HepG2 (cell line): ENCODE data around the gene CARHSP1. TPM values are rescaled to one million over a fixed set of nuclear protein-coding genes. Genes with fewer than 3 reads are reported as not detected.
A peak's percentile ranks its signal among the peaks of the same experiment; 100 is the strongest.

Experiments
- ATAC-seq: fragments of 200-7000 bp; cut with Tn5 transposase; 3 replicates; pipeline ENCODE4 v1.9.1; 2020; ENCODE audit warnings: mild to moderate bottlenecking, moderate library complexity
- Bru-seq: library from RNA; stranded (reverse); fragments of 400-500 nt; gene quantifications from one replicate; lab custom pipeline; 2021; lab: Mats Ljungman, UMichigan
- BruChase-seq, 2 experiments: library from RNA; stranded (reverse); fragments of 400-500 nt; gene quantifications; one replicate each; lab custom pipeline; 2021; lab: Mats Ljungman, UMichigan
- BruUV-seq: library from RNA; stranded (reverse); fragments of 400-500 nt; replicated peaks from 2 replicates; lab custom pipeline; 2021; lab: Mats Ljungman, UMichigan
- CTCF ChIA-PET: fragments of 300-600 bp; formaldehyde crosslinking; extraction: SDS; loops from one replicate; lab custom pipeline; 2021; ENCODE audit warnings: low total read pairs, inconsistent platforms, low intra/inter-chr PET ratio; lab: Yijun Ruan, JAX
- POLR2A ChIA-PET: fragments of 350-600 bp; sonication (Branson Sonifier 250); formaldehyde crosslinking; loops from one replicate; lab custom pipeline; 2020; ENCODE audit warnings: antibody characterized with exemption, inconsistent platforms; lab: Yijun Ruan, JAX
- DNase-seq: peaks from one replicate; pipeline ENCODE4 v3.0.0-alpha.2; 2015; ENCODE audit warnings: low spot score
- FAIRE-seq: peaks from 3 replicates; lab custom pipeline; 2011; peaks lifted over from hg19 to GRCh38; lab: Jason Lieb, UNC
- H2AFZ ChIP-seq: one replicate; pipeline ENCODE4 v1.6.1; 2011; ENCODE audit warnings: low read length, inconsistent platforms
- H3K27ac ChIP-seq: fragments of 300-600 bp; 3 replicates; pipeline ENCODE4 v1.8.0; 2011; ENCODE audit warnings: mixed run types, mild to moderate bottlenecking, mixed read lengths, low read length, inconsistent platforms; ENCODE audit not compliant: insufficient read depth; ENCODE audit errors: extremely low read length
- H3K27me3 ChIP-seq, 2 experiments: fragments of 200-600 bp in 1 of 2; 2 replicates in 1 of 2; 3 replicates in 1 of 2; pipeline versions ENCODE4 v1.6.0 to v1.8.0; 2011; ENCODE audit warnings: low read length in 2 of 2, mild to moderate bottlenecking in 2 of 2, moderate library complexity in 2 of 2, inconsistent platforms in 1 of 2; ENCODE audit not compliant: insufficient read depth in 2 of 2, control insufficient read depth in 1 of 2
- H3K36me3 ChIP-seq, 2 experiments: fragments of 200-600 bp in 1 of 2; replicated peaks in 1 of 2; 2 replicates in 1 of 2; 3 replicates in 1 of 2; pipeline versions ENCODE4 v1.5.1 to v1.8.0; 2011; ENCODE audit warnings: low read length in 2 of 2, inconsistent platforms in 1 of 2; ENCODE audit not compliant: insufficient read depth in 2 of 2, control insufficient read depth in 1 of 2
- H3K4me1 ChIP-seq: 2 replicates; pipeline ENCODE4 v1.5.1; 2012; ENCODE audit warnings: low read length, inconsistent platforms; ENCODE audit not compliant: insufficient read depth
- H3K4me2 ChIP-seq: 2 replicates; pipeline ENCODE4 v1.6.0; 2011; ENCODE audit warnings: low read depth, low read length, inconsistent platforms
- H3K4me3 ChIP-seq, 3 experiments: fragments of 200-600 bp in 1 of 3; sonication (generic), shearing (Covaris generic) in 1 of 3; replicated peaks in 1 of 3; 2 replicates each; pipeline ENCODE4 v1.5.1; 2011 to 2016; ENCODE audit warnings: low read length in 3 of 3, inconsistent platforms in 2 of 3, low read depth in 2 of 3, mild to moderate bottlenecking in 2 of 3, control low read depth in 1 of 3, mixed read lengths in 1 of 3; ENCODE audit not compliant: insufficient read depth in 1 of 3
- H3K79me2 ChIP-seq: one replicate; pipeline ENCODE4 v1.6.1; 2011; ENCODE audit warnings: low read length, inconsistent platforms; ENCODE audit not compliant: insufficient read depth
- H3K9ac ChIP-seq: 2 replicates; pipeline ENCODE4 v1.6.0; 2011; ENCODE audit warnings: mild to moderate bottlenecking, low read depth, low read length, inconsistent platforms; ENCODE audit not compliant: insufficient read depth
- H3K9me3 ChIP-seq: 2 replicates; pipeline ENCODE4 v1.5.1; 2012; ENCODE audit warnings: mild to moderate bottlenecking, low read length
- H4K20me1 ChIP-seq: 2 replicates; pipeline ENCODE4 v1.6.0; 2011; ENCODE audit warnings: inconsistent platforms, mild to moderate bottlenecking, low read length, moderate library complexity; ENCODE audit not compliant: insufficient read depth
- DNMT1 ChIP-seq: sonication (generic); formaldehyde crosslinking; IDR thresholded peaks from 2 replicates; pipeline ENCODE4 v1.5.1; 2020; ENCODE audit warnings: mild to moderate bottlenecking, missing genetic modification reagents
- KDM5B ChIP-seq: sonication (generic); formaldehyde crosslinking; IDR thresholded peaks from 2 replicates; pipeline ENCODE4 v1.4.0; 2020; ENCODE audit warnings: missing genetic modification reagents, mild to moderate bottlenecking, borderline replicate concordance
- MAFG ChIP-seq: sonication (generic); formaldehyde crosslinking; IDR thresholded peaks from 2 replicates; pipeline ENCODE4 v1.5.1; 2020; ENCODE audit warnings: mild to moderate bottlenecking, missing genetic modification reagents
- PRMT3 ChIP-seq: sonication (generic); formaldehyde crosslinking; IDR thresholded peaks from 2 replicates; pipeline ENCODE4 v1.8.1; 2022; ENCODE audit warnings: low read depth, mild to moderate bottlenecking, moderate library complexity, missing genetic modification reagents, borderline replicate concordance
- RFX5 ChIP-seq: IDR thresholded peaks from 2 replicates; pipeline ENCODE4 v1.6.1; 2011; ENCODE audit warnings: low read depth, low read length, improper control_type of control experiment
- WGBS: methylation state at CpG from one replicate; pipeline ENCODE4 v1.1.6; 2017; ENCODE audit warnings: low lambda C conversion rate; 5-methylcytosine and 5-hydroxymethylcytosine counted together
- in situ Hi-C: cut with HindIII; loops from 2 replicates; pipeline ENCODE4 v1.10.0; 2017; ENCODE audit warnings: low pct_unique_long_range_greater_than_20kb; ENCODE audit not compliant: extremely low pct_ligation_motif_present
- intact Hi-C: fragments of 100-400 bp; cut with micrococcal nuclease; formaldehyde crosslinking; loops from one replicate; pipeline ENCODE4 v1.10.0; 2022; ENCODE audit not compliant: unreplicated experiment
- long read RNA-seq, 2 experiments: library from RNA in 1 of 2; library from polyadenylated mRNA in 1 of 2; stranded (forward) in 1 of 2; unstranded in 1 of 2; transcript quantifications; one replicate each; pipeline ENCODE4 v2.0.0, GENCODE V29; 2019 to 2022
- polyA minus RNA-seq, 3 experiments: library from RNA; depleted of rRNA, polyadenylated mRNA; stranded (reverse); fragments of >200 nt; gene quantifications; 2 replicates each; pipeline ENCODE4 v1.2.3, GENCODE V29; 2011; ENCODE audit warnings: low replicate concordance in 1 of 3
- polyA plus RNA-seq, 8 experiments: library from polyadenylated mRNA; depleted of rRNA in 3 of 8; stranded (reverse) in 7 of 8; unstranded in 1 of 8; fragments of >200 nt; fragmentation: Illumina TruSeq in 4 of 8; extraction: Trizol in 4 of 8; gene quantifications; 2 replicates each; pipeline versions ENCODE4 v1.2.1 to v1.2.3, GENCODE V29; 2011 to 2016; ENCODE audit warnings: low read depth in 4 of 8, missing spikeins in 1 of 8, mixed read lengths in 1 of 8; ENCODE audit not compliant: insufficient read depth in 1 of 8
- total RNA-seq, 5 experiments: library from RNA; depleted of rRNA; stranded (reverse); fragments of >200 nt; fragmentation: Illumina TruSeq; extraction: Trizol; gene quantifications; 2 replicates each; pipeline ENCODE4 v1.2.3, GENCODE V29; 2016; ENCODE audit warnings: low read depth in 1 of 5
- TF ChIP-seq, protein P1 (sequence below): sonication (generic); formaldehyde crosslinking; IDR thresholded peaks from 2 replicates; pipeline ENCODE4 v1.4.0; 2020; ENCODE audit warnings: missing genetic modification reagents
- TF ChIP-seq, protein P2 (sequence below): sonication (generic); formaldehyde crosslinking; IDR thresholded peaks from 2 replicates; pipeline ENCODE4 v1.4.0; 2020; ENCODE audit warnings: low read depth, missing genetic modification reagents
- TF ChIP-seq, protein P3 (sequence below): sonication (generic); formaldehyde crosslinking; IDR thresholded peaks from 2 replicates; pipeline ENCODE4 v1.5.0; 2020; ENCODE audit warnings: missing genetic modification reagents

The CARHSP1 gene
- 345 and 349 TPM in 2 replicates for total RNA-seq (2016; rRNA removed; fragmentation: Illumina TruSeq; extraction: Trizol)
- 202 and 227 TPM in 2 replicates for total RNA-seq (2016; cell fraction: cytosol; rRNA removed; fragmentation: Illumina TruSeq; extraction: Trizol; ENCODE audit: low read depth)
- 351 and 370 TPM in 2 replicates for total RNA-seq (2016; cell fraction: insoluble cytoplasmic fraction; rRNA removed; fragmentation: Illumina TruSeq; extraction: Trizol)
- 185 and 210 TPM in 2 replicates for total RNA-seq (2016; cell fraction: membrane; rRNA removed; fragmentation: Illumina TruSeq; extraction: Trizol)
- total RNA-seq (2016; cell fraction: nucleus; rRNA removed; fragmentation: Illumina TruSeq; extraction: Trizol) = 126 and 138 TPM in 2 replicates
- polyA plus RNA-seq (2011; rRNA removed) = 173 and 193 TPM in 2 replicates
- 139 and 221 TPM in 2 replicates for polyA plus RNA-seq (2011; cell fraction: cytosol; rRNA removed)
- 209 and 223 TPM in 2 replicates for polyA plus RNA-seq (2011; cell fraction: nucleus; rRNA removed)
- 167 and 252 TPM in 2 replicates for polyA plus RNA-seq (2012)
- polyA plus RNA-seq (2016; cell fraction: cytosol; fragmentation: Illumina TruSeq; extraction: Trizol; ENCODE audit: low read depth) = 224 and 244 TPM in 2 replicates
- 425 and 448 TPM in 2 replicates for polyA plus RNA-seq (2016; cell fraction: insoluble cytoplasmic fraction; fragmentation: Illumina TruSeq; extraction: Trizol; ENCODE audit: low read depth)
- 197 and 214 TPM in 2 replicates for polyA plus RNA-seq (2016; cell fraction: membrane; fragmentation: Illumina TruSeq; extraction: Trizol; ENCODE audit: low read depth)
- 269 and 287 TPM in 2 replicates for polyA plus RNA-seq (2016; cell fraction: nucleus; fragmentation: Illumina TruSeq; extraction: Trizol; ENCODE audit: insufficient read depth, low read depth)
- 186 and 379 TPM in 2 replicates for polyA minus RNA-seq (2011; rRNA and poly(A)+ RNA removed; ENCODE audit: low replicate concordance)
- polyA minus RNA-seq (2011; cell fraction: cytosol; rRNA and poly(A)+ RNA removed) = 166 and 175 TPM in 2 replicates
- polyA minus RNA-seq (2011; cell fraction: nucleus; rRNA and poly(A)+ RNA removed) = 55.6 and 67.6 TPM in 2 replicates
- Bru-seq, nascent RNA = percentile 86 among the genes with signal in this experiment
- BruChase-seq, experiment 1, labeled RNA remaining after a 6-hour chase = percentile 93 among the genes with signal in this experiment
- percentile 91 among the genes with signal in this experiment for BruChase-seq, experiment 2, labeled RNA remaining after a 2-hour chase
- long read RNA-seq, experiment 1, transcript CARHSP1-201 (4 exons, 746 nt) = major isoform, 214 of 250 reads
- long read RNA-seq, experiment 1, partial matches to known transcripts = 28 of 250 reads
- long read RNA-seq, experiment 1, other reads (novel, unspliced or antisense) = 6 of 250 reads
- long read RNA-seq, experiment 2, transcript CARHSP1-201 (4 exons, 746 nt) = major isoform, 339 of 517 reads
- long read RNA-seq, experiment 2, partial matches to known transcripts = 72 of 517 reads
- long read RNA-seq, experiment 2, other reads (novel, unspliced or antisense) = 100 of 517 reads

- DNase-seq (peak; percentile 93), ATAC-seq (peak; percentile 63), FAIRE-seq (no peak)
- ChIA-PET POLR2A (interaction anchor here (0.9 to 10.4 kb wide), 18 partner anchors 8 to 224 kb away, joined by 3 to 235 read pairs (median 4); partner anchors contain the start of genes HAPSTR1, LITAFD, PMM2 and TMEM186), CTCF (no interaction called here)
- no TSS peak for BruUV-seq
- H3K79me2 ChIP-seq = peaks cover 48% of the 10 kb centered on the region
- intact Hi-C loops (loop anchor here (5.0 kb wide), 1 partner anchor 224 kb away; the partner anchor contains the start of gene HAPSTR1), in situ Hi-C loops (no loop called here)
- H3K4me1 ChIP-seq = peaks cover 76% of the 10 kb centered on the region
- H3K9me3 ChIP-seq = no peaks in the 10 kb centered on the region
- H3K36me3 ChIP-seq = no peaks in the 10 kb centered on the region
- H3K27ac ChIP-seq = peak within 1 kb of the TSS; percentile 95
- 2% methylated on average over 42 of the region's 83 CpGs for WGBS
- peak within 1 kb of the TSS; percentile 96 for H3K4me2 ChIP-seq
- peaks cover 37% of the 10 kb centered on the region; the same call in 1 of the 2 replicates for H4K20me1 ChIP-seq
- H3K9ac ChIP-seq = peak within 1 kb of the TSS; percentile 86
- no peak within 1 kb of the TSS for H2AFZ ChIP-seq
- H3K4me3 ChIP-seq = peak within 1 kb of the TSS; percentile 82 to 97 (median 87)
- no peaks in the 10 kb centered on the region; a peak in 1 of 5 replicates for H3K27me3 ChIP-seq
- no peak; the same call in 1 of the 2 replicates for TF ChIP-seq RFX5
- no peak for TF ChIP-seq PRMT3 (CRISPR knock-in tag)
- TF ChIP-seq, protein P1, sequence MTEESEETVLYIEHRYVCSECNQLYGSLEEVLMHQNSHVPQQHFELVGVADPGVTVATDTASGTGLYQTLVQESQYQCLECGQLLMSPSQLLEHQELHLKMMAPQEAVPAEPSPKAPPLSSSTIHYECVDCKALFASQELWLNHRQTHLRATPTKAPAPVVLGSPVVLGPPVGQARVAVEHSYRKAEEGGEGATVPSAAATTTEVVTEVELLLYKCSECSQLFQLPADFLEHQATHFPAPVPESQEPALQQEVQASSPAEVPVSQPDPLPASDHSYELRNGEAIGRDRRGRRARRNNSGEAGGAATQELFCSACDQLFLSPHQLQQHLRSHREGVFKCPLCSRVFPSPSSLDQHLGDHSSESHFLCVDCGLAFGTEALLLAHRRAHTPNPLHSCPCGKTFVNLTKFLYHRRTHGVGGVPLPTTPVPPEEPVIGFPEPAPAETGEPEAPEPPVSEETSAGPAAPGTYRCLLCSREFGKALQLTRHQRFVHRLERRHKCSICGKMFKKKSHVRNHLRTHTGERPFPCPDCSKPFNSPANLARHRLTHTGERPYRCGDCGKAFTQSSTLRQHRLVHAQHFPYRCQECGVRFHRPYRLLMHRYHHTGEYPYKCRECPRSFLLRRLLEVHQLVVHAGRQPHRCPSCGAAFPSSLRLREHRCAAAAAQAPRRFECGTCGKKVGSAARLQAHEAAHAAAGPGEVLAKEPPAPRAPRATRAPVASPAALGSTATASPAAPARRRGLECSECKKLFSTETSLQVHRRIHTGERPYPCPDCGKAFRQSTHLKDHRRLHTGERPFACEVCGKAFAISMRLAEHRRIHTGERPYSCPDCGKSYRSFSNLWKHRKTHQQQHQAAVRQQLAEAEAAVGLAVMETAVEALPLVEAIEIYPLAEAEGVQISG (CRISPR knock-in tag) = peak; percentile 68
- no peak for TF ChIP-seq MAFG (CRISPR knock-in tag)
- no peak for TF ChIP-seq KDM5B
- TF ChIP-seq, protein P2, sequence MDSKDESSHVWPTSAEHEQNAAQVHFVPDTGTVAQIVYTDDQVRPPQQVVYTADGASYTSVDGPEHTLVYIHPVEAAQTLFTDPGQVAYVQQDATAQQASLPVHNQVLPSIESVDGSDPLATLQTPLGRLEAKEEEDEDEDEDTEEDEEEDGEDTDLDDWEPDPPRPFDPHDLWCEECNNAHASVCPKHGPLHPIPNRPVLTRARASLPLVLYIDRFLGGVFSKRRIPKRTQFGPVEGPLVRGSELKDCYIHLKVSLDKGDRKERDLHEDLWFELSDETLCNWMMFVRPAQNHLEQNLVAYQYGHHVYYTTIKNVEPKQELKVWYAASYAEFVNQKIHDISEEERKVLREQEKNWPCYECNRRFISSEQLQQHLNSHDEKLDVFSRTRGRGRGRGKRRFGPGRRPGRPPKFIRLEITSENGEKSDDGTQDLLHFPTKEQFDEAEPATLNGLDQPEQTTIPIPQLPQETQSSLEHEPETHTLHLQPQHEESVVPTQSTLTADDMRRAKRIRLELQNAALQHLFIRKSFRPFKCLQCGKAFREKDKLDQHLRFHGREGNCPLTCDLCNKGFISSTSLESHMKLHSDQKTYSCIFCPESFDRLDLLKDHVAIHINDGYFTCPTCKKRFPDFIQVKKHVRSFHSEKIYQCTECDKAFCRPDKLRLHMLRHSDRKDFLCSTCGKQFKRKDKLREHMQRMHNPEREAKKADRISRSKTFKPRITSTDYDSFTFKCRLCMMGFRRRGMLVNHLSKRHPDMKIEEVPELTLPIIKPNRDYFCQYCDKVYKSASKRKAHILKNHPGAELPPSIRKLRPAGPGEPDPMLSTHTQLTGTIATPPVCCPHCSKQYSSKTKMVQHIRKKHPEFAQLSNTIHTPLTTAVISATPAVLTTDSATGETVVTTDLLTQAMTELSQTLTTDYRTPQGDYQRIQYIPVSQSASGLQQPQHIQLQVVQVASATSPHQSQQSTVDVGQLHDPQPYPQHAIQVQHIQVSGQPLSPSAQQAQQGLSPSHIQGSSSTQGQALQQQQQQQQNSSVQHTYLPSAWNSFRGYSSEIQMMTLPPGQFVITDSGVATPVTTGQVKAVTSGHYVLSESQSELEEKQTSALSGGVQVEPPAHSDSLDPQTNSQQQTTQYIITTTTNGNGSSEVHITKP (CRISPR knock-in tag) = no peak; the same call in 1 of the 2 replicates
- TF ChIP-seq DNMT1 (CRISPR knock-in tag) = 0 out of 2 replicates have a peak, but pooled peaks have one; percentile 66
- TF ChIP-seq, protein P3, sequence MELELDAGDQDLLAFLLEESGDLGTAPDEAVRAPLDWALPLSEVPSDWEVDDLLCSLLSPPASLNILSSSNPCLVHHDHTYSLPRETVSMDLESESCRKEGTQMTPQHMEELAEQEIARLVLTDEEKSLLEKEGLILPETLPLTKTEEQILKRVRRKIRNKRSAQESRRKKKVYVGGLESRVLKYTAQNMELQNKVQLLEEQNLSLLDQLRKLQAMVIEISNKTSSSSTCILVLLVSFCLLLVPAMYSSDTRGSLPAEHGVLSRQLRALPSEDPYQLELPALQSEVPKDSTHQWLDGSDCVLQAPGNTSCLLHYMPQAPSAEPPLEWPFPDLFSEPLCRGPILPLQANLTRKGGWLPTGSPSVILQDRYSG = no peak
Measured at GRCh38 chr16:8868416-8869211, at the start of gene CARHSP1. Gene CARHSP1 (minus strand): TSS chr16:8869006. CDS start chr16:8859328, 9,678 bp downstream.
